CD4-positive, alpha-beta T cell (primary cell): ENCODE data around the gene TIE1. TPM values are rescaled to one million over a fixed set of nuclear protein-coding genes. Genes with fewer than 3 reads are reported as not detected.

ENCODE experiments used
- ATAC-seq: fragments of 200-7000 bp; cut with Tn5 transposase; one replicate; pipeline ENCODE4 v1.10.0; 2022; ENCODE audit warnings: mild to moderate bottlenecking; ENCODE audit not compliant: poor library complexity
- CTCF ChIA-PET: fragments of 350-600 bp; sonication (Branson Sonifier 250); formaldehyde crosslinking; loops from one replicate; lab custom pipeline; 2021; ENCODE audit warnings: antibody characterized with exemption, inconsistent platforms; lab: Charles Lee
- POLR2A ChIA-PET: fragments of 350-600 bp; sonication (Branson Sonifier 250); formaldehyde crosslinking; loops from one replicate; lab custom pipeline; 2021; ENCODE audit warnings: antibody characterized with exemption, inconsistent platforms; lab: Charles Lee
- DNase-seq, 14 experiments: peaks; one replicate each; pipeline ENCODE4 v3.0.0-alpha.2; 2013 to 2020; ENCODE audit warnings: mixed read lengths in 2 of 14
- H3K27ac ChIP-seq, 2 donors: one replicate each; pipeline versions ENCODE4 v1.5.1 to v1.7.0; 2013; ENCODE audit warnings: low read length in 2 of 2, low read depth in 1 of 2, mild to moderate bottlenecking in 1 of 2
- H3K27me3 ChIP-seq, 2 experiments: 1 replicate in 1 of 2; 2 replicates in 1 of 2; pipeline versions ENCODE4 v1.6.1 to v1.7.0; 2013; ENCODE audit warnings: low read length in 2 of 2, control low read depth in 1 of 2, mild to moderate bottlenecking in 1 of 2, moderate library complexity in 1 of 2; ENCODE audit not compliant: insufficient read depth in 2 of 2, control insufficient read depth in 1 of 2
- H3K36me3 ChIP-seq: one replicate; pipeline ENCODE4 v1.6.1; 2013; ENCODE audit warnings: low read length, control low read depth; ENCODE audit not compliant: insufficient read depth
- H3K4me1 ChIP-seq: one replicate; pipeline ENCODE4 v1.6.1; 2013; ENCODE audit warnings: low read length, control low read depth; ENCODE audit not compliant: insufficient read depth
- H3K4me3 ChIP-seq: one replicate; pipeline ENCODE4 v1.5.1; 2013; ENCODE audit warnings: mild to moderate bottlenecking, low read length, moderate library complexity
- H3K9me3 ChIP-seq, 2 experiments: 1 replicate in 1 of 2; 2 replicates in 1 of 2; pipeline versions ENCODE4 v1.6.1 to v1.7.0; 2013; ENCODE audit warnings: low read length in 2 of 2, mild to moderate bottlenecking in 2 of 2, control low read depth in 1 of 2, moderate library complexity in 1 of 2; ENCODE audit not compliant: control insufficient read depth in 1 of 2, insufficient read depth in 1 of 2
- H3K27ac Mint-ChIP-seq: one replicate; pipeline ENCODE4 v1.8.0; 2020; ENCODE audit warnings: mixed read lengths
- H3K27me3 Mint-ChIP-seq: one replicate; pipeline ENCODE4 v1.8.0; 2021; ENCODE audit warnings: mixed read lengths
- H3K36me3 Mint-ChIP-seq: one replicate; pipeline ENCODE4 v1.8.0; 2021; ENCODE audit warnings: low read depth, mixed read lengths
- H3K4me1 Mint-ChIP-seq: one replicate; pipeline ENCODE4 v1.8.0; 2021; ENCODE audit warnings: low read depth, mixed read lengths
- H3K4me3 Mint-ChIP-seq: one replicate; pipeline ENCODE4 v1.8.0; 2020; ENCODE audit warnings: mild to moderate bottlenecking, mixed read lengths
- H3K9me3 Mint-ChIP-seq: one replicate; pipeline ENCODE4 v1.8.0; 2020; ENCODE audit warnings: mixed read lengths
- CTCF ChIP-seq: fragments of 200-600 bp; IDR thresholded peaks from one replicate; pipeline ENCODE4 v1.8.0; 2022; ENCODE audit warnings: antibody characterized with exemption, mild to moderate bottlenecking
- intact Hi-C, 2 experiments: fragments of 100-400 bp; cut with DNase I in 1 of 2; cut with micrococcal nuclease in 1 of 2; formaldehyde crosslinking; loops; one replicate each; pipeline versions ENCODE4 v1.15.1 to v1.9.0; 2023 to 2025; cut with DNase I, micrococcal nuclease
- total RNA-seq, 174 experiments: library from RNA in 2 of 174; stranded (reverse) in 2 of 174; gene quantifications; one replicate each; pipeline ENCODE4 v1.2.3 and lab custom pipeline; 2021 to 2026

TIE1 gene
- total RNA-seq, 2 experiments from 2014 or later: not detected

- peak; percentile 35 to 89 (median 49) for DNase-seq
- Mint-ChIP-seq H3K36me3 (no peaks in the 10 kb centered on the region), H3K9me3 (no peaks in the 10 kb centered on the region), H3K27me3 (no peaks in the 10 kb centered on the region), H3K4me3 (peak overlapping the region; percentile 68), H3K27ac (peak overlapping the region; percentile 89), H3K4me1 (peaks cover 22% of the 10 kb centered on the region)
- no peak for TF ChIP-seq CTCF
- ATAC-seq: peak; percentile 85
- POLR2A ChIA-PET: interaction anchor here (0.6 to 1.3 kb wide), 3 partner anchors 9 to 105 kb away, joined by 3 to 14 read pairs (median 3); partner anchors contain the start of genes CDC20, ELOVL1 and HYI
- H3K36me3 ChIP-seq: no peaks in the 10 kb centered on the region
- H3K27me3 ChIP-seq: no peaks in the 10 kb centered on the region
- CTCF ChIA-PET: interaction anchor here (0.6 kb wide), 1 partner anchor 1911 kb away, joined by 3 read pairs; no protein-coding TSS in a partner anchor
- H3K4me1 ChIP-seq: peaks cover 8% of the 10 kb centered on the region
- intact Hi-C loops: no loop called here
- H3K27ac ChIP-seq: peak overlapping the region; percentile 55 to 72
- H3K9me3 ChIP-seq: no peaks in the 10 kb centered on the region
- peak overlapping the region; percentile 48 for H3K4me3 ChIP-seq
Measured at GRCh38 chr1:43348809-43349593, 48.2 kb downstream of the TIE1 start.

GRCh38 chr1:43349594-43350306 is 49.0 kb downstream of the TIE1 start:
- H3K4me3 ChIP-seq: peak overlapping the region; percentile 48
- peak overlapping the region; percentile 55 to 72 for H3K27ac ChIP-seq
- Mint-ChIP-seq H3K27ac (peak overlapping the region; percentile 89), H3K4me1 (peaks cover 22% of the 10 kb centered on the region), H3K9me3 (no peaks in the 10 kb centered on the region), H3K4me3 (peak overlapping the region; percentile 68), H3K36me3 (no peaks in the 10 kb centered on the region), H3K27me3 (no peaks in the 10 kb centered on the region)
- intact Hi-C loops: loop anchor here in 1 of 2 experiments (10.0 kb wide), 3 partner anchors 505 to 625 kb away; partner anchors contain the start of genes ATP6V0B, B4GALT2, C1orf50 and DPH2
- peaks cover 8% of the 10 kb centered on the region for H3K4me1 ChIP-seq
- DNase-seq (no peak), ATAC-seq (peak; percentile 5)
- no peaks in the 10 kb centered on the region for H3K27me3 ChIP-seq
- no peaks in the 10 kb centered on the region for H3K36me3 ChIP-seq
- no peaks in the 10 kb centered on the region for H3K9me3 ChIP-seq
- no peak for TF ChIP-seq CTCF
- ChIA-PET CTCF (no interaction called here), POLR2A (no interaction called here)

GRCh38 chr1:43350976-43351375 is 50.2 kb downstream of the TIE1 start:
- intact Hi-C loops: loop anchor here in 1 of 2 experiments (10.0 kb wide), 3 partner anchors 506 to 624 kb away; partner anchors contain the start of genes ATP6V0B, B4GALT2, C1orf50 and DPH2
- no peaks in the 10 kb centered on the region for H3K27me3 Mint-ChIP-seq
- CTCF ChIA-PET: no interaction called here

More at GRCh38 chr1:43350976-43351375, 50.2 kb downstream of the TIE1 start:
- Mint-ChIP-seq H3K9me3 (no peaks in the 10 kb centered on the region), H3K36me3 (no peaks in the 10 kb centered on the region), H3K27ac (peak overlapping the region; percentile 61), H3K4me3 (no peak overlapping the region), H3K4me1 (peaks cover 22% of the 10 kb centered on the region)
- Histone ChIP-seq H3K36me3 (no peaks in the 10 kb centered on the region), H3K9me3 (no peaks in the 10 kb centered on the region), H3K4me1 (peaks cover 8% of the 10 kb centered on the region), H3K27me3 (no peaks in the 10 kb centered on the region), H3K4me3 (no peak overlapping the region), H3K27ac (no peak overlapping the region)
- POLR2A ChIA-PET: no interaction called here
- TF ChIP-seq CTCF: no peak
- DNase-seq: no peak
- no peak for ATAC-seq
